ENCODE data around the gene POLE2.

DNA sequence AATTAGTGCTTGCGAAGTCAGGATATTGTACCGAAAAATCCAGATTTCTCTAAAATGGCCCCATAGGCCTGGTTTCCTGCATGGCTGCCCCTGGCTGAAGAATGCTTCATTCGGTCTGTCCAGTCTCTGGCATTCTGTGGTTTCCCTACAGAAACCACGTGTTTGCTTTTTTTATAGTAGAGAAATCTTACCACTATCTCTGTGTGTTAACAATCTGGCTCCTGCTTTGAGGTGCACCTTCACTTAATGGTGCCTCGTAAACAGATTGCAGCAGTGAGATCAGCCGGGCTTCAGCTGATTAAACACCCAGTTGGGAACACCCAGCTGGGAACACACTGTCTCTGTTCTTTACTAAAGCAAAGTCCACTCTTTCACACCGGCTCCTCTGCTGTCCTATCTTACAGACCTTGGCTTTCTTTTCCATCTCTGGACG, 46.3 kb downstream of the POLE2 start:
- TF ChIP-seq POLR2AphosphoS5 (IDR thresholded peaks at IDR 0.05; ENCODE audit: low read depth, low read length) (no peak), POLR2A (IDR thresholded peaks at IDR 0.05; ENCODE audit: borderline replicate concordance, extremely low read depth, insufficient read depth, insufficient read length) (no peak), CTCF (IDR thresholded peaks at IDR 0.05 in 2 of 3, conservative IDR thresholded peaks at IDR 0.05 in 1 of 3; ENCODE audit: borderline replicate concordance in 1 of 3, insufficient read depth in 1 of 3, low read depth in 2 of 3, low read length in 2 of 3) (no peak), RAD21 (IDR thresholded peaks at IDR 0.05; ENCODE audit: low read depth) (no peak), SIN3A (IDR thresholded peaks at IDR 0.05; ENCODE audit: low read depth) (no peak), YY1 (IDR thresholded peaks at IDR 0.05; ENCODE audit: extremely low read depth, insufficient replicate concordance, low read depth, low read length) (no peak), EZH2phosphoT487 (IDR thresholded peaks at IDR 0.05; ENCODE audit: borderline replicate concordance) (no peak), JUND (IDR thresholded peaks at IDR 0.05) (no peak), CEBPB (IDR thresholded peaks at IDR 0.05; ENCODE audit: low read depth) (no peak), TCF7L2 (IDR thresholded peaks at IDR 0.05; ENCODE audit: borderline replicate concordance, extremely low read depth, insufficient read depth, insufficient read length) (no peak), EZH2 (IDR thresholded peaks at IDR 0.05) (no peak)
- TF ChIP-seq, protein P1, sequence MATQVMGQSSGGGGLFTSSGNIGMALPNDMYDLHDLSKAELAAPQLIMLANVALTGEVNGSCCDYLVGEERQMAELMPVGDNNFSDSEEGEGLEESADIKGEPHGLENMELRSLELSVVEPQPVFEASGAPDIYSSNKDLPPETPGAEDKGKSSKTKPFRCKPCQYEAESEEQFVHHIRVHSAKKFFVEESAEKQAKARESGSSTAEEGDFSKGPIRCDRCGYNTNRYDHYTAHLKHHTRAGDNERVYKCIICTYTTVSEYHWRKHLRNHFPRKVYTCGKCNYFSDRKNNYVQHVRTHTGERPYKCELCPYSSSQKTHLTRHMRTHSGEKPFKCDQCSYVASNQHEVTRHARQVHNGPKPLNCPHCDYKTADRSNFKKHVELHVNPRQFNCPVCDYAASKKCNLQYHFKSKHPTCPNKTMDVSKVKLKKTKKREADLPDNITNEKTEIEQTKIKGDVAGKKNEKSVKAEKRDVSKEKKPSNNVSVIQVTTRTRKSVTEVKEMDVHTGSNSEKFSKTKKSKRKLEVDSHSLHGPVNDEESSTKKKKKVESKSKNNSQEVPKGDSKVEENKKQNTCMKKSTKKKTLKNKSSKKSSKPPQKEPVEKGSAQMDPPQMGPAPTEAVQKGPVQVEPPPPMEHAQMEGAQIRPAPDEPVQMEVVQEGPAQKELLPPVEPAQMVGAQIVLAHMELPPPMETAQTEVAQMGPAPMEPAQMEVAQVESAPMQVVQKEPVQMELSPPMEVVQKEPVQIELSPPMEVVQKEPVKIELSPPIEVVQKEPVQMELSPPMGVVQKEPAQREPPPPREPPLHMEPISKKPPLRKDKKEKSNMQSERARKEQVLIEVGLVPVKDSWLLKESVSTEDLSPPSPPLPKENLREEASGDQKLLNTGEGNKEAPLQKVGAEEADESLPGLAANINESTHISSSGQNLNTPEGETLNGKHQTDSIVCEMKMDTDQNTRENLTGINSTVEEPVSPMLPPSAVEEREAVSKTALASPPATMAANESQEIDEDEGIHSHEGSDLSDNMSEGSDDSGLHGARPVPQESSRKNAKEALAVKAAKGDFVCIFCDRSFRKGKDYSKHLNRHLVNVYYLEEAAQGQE (IDR thresholded peaks at IDR 0.05; ENCODE audit: low read depth): no peak
- TF ChIP-seq, protein P2, sequence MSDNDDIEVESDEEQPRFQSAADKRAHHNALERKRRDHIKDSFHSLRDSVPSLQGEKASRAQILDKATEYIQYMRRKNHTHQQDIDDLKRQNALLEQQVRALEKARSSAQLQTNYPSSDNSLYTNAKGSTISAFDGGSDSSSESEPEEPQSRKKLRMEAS (IDR thresholded peaks at IDR 0.05): no peak
- TF ChIP-seq, protein P3, sequence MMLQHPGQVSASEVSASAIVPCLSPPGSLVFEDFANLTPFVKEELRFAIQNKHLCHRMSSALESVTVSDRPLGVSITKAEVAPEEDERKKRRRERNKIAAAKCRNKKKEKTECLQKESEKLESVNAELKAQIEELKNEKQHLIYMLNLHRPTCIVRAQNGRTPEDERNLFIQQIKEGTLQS (IDR thresholded peaks at IDR 0.05): no peak
